Panc1 (cell line): ENCODE results near the gene CYB561D1. TPM values are rescaled to one million over a fixed set of nuclear protein-coding genes. Genes with fewer than 3 reads are reported as not detected.

Experiments
- ATAC-seq: fragments of 200-7000 bp; cut with Tn5 transposase; 2 replicates; pipeline ENCODE4 v1.9.1; 2020; ENCODE audit warnings: mild to moderate bottlenecking, moderate library complexity
- BruUV-seq: library from RNA; stranded (reverse); fragments of 400-500 nt; replicated peaks from 2 replicates; lab custom pipeline; 2021; lab: Mats Ljungman, UMichigan
- CTCF ChIA-PET: fragments of 300-600 bp; sonication (Branson Sonifier 250); formaldehyde crosslinking; loops from one replicate; lab custom pipeline; 2022; ENCODE audit warnings: antibody characterized with exemption; lab: Charles Lee
- POLR2A ChIA-PET: fragments of 300-600 bp; sonication (Branson Sonifier 250); formaldehyde crosslinking; loops from one replicate; lab custom pipeline; 2022; ENCODE audit warnings: antibody characterized with exemption; lab: Charles Lee
- DNase-seq: peaks from one replicate; pipeline ENCODE4 v3.0.0-alpha.2; 2010; ENCODE audit warnings: low read depth, low spot score
- H3K27ac ChIP-seq: 2 replicates; pipeline ENCODE4 v1.5.1; 2011; ENCODE audit warnings: mild to moderate bottlenecking, low read length, inconsistent platforms
- H3K27me3 ChIP-seq: fragments of 200-500 bp; sonication (Bioruptor generic); 2 replicates; pipeline ENCODE4 v1.6.0; 2014; ENCODE audit warnings: low read length, inconsistent platforms; ENCODE audit not compliant: control insufficient read depth, insufficient read depth
- H3K36me3 ChIP-seq: fragments of 200-500 bp; sonication (Bioruptor generic); 2 replicates; pipeline ENCODE4 v1.5.1; 2014; ENCODE audit warnings: inconsistent platforms, mild to moderate bottlenecking, low read length, moderate library complexity; ENCODE audit not compliant: control insufficient read depth, insufficient read depth
- H3K4me1 ChIP-seq: 2 replicates; pipeline ENCODE4 v1.5.1; 2011; ENCODE audit warnings: inconsistent platforms, mild to moderate bottlenecking, low read length, moderate library complexity; ENCODE audit not compliant: control insufficient read depth, insufficient read depth
- H3K4me3 ChIP-seq, 2 experiments: 2 replicates each; pipeline ENCODE4 v1.5.1; 2011 to 2012; ENCODE audit warnings: low read depth in 2 of 2, low read length in 2 of 2, mild to moderate bottlenecking in 2 of 2, inconsistent platforms in 1 of 2, moderate library complexity in 1 of 2
- H3K9me3 ChIP-seq: fragments of 200-500 bp; sonication (Bioruptor generic); 2 replicates; pipeline ENCODE4 v1.5.1; 2014; ENCODE audit warnings: low read depth, mild to moderate bottlenecking, inconsistent platforms, low read length, moderate library complexity; ENCODE audit not compliant: control insufficient read depth, insufficient read depth
- CTCF ChIP-seq: fragments of 450-650 bp; IDR thresholded peaks from 2 replicates; pipeline ENCODE4 v1.5.1; 2017; ENCODE audit warnings: mild to moderate bottlenecking
- POLR2AphosphoS5 ChIP-seq: IDR thresholded peaks from 2 replicates; pipeline ENCODE4 v1.6.1; 2012; ENCODE audit warnings: mild to moderate bottlenecking, low read depth, low read length, moderate library complexity
- REST ChIP-seq, 2 experiments: IDR thresholded peaks; 2 replicates each; pipeline ENCODE4 v1.6.1; 2011 to 2012; ENCODE audit warnings: low read depth in 2 of 2, control low read depth in 1 of 2, low read length in 1 of 2, mild to moderate bottlenecking in 1 of 2, moderate library complexity in 1 of 2; ENCODE audit not compliant: insufficient read depth in 1 of 2
- SIN3A ChIP-seq: IDR thresholded peaks from 2 replicates; pipeline ENCODE4 v1.6.1; 2012; ENCODE audit warnings: low read depth, mild to moderate bottlenecking, low read length, moderate library complexity, borderline replicate concordance; ENCODE audit not compliant: insufficient read depth
- TCF7L2 ChIP-seq: IDR thresholded peaks from 2 replicates; pipeline ENCODE4 v1.6.1; 2011; ENCODE audit warnings: mild to moderate bottlenecking, low read depth, low read length, inconsistent platforms
- in situ Hi-C: cut with HindIII; loops from 2 replicates; pipeline ENCODE4 v1.10.0; 2016; ENCODE audit warnings: low sequenced_read_pairs, low pct_unique_long_range_greater_than_20kb
- intact Hi-C: fragments of 100-400 bp; cut with micrococcal nuclease; formaldehyde crosslinking; loops from one replicate; pipeline ENCODE4 v1.10.0; 2022; ENCODE audit not compliant: unreplicated experiment
- total RNA-seq: library from RNA; stranded (reverse); gene quantifications from one replicate; pipeline ENCODE4 v1.2.1, GENCODE V29; 2021; ENCODE audit not compliant: unreplicated experiment

Gene CYB561D1
- total RNA-seq, 1 experiment from 2014 or later: 4.5 TPM

GRCh38 chr1:109514846-109515245 is 21.0 kb downstream of the CYB561D1 start:
- H3K4me3 ChIP-seq: no peak overlapping the region
- no peak for ATAC-seq
- intact Hi-C loops: no loop called here
- no peak overlapping the region for H3K27ac ChIP-seq
- no peaks in the 10 kb centered on the region for H3K36me3 ChIP-seq
- POLR2A ChIA-PET: interaction anchor here (0.5 to 0.6 kb wide), 2 partner anchors 53 to 556 kb away, joined by 3 to 9 read pairs; no protein-coding TSS in a partner anchor
- CTCF ChIA-PET: no interaction called here
- H3K4me1 ChIP-seq: no peaks in the 10 kb centered on the region
- BruUV-seq: no TSS peak
- no peaks in the 10 kb centered on the region for H3K9me3 ChIP-seq
- H3K27me3 ChIP-seq: no peaks in the 10 kb centered on the region
- in situ Hi-C loops: no loop called here
- TF ChIP-seq CTCF: no peak
- TF ChIP-seq REST (IDR thresholded peaks at IDR 0.05; ENCODE audit: insufficient read depth in 1 of 2, low read depth in 2 of 2, low read length in 1 of 2): no peak
- TF ChIP-seq POLR2AphosphoS5: no peak
- TF ChIP-seq SIN3A: no peak
- TF ChIP-seq TCF7L2: no peak
- DNase-seq: no peak

DNA sequence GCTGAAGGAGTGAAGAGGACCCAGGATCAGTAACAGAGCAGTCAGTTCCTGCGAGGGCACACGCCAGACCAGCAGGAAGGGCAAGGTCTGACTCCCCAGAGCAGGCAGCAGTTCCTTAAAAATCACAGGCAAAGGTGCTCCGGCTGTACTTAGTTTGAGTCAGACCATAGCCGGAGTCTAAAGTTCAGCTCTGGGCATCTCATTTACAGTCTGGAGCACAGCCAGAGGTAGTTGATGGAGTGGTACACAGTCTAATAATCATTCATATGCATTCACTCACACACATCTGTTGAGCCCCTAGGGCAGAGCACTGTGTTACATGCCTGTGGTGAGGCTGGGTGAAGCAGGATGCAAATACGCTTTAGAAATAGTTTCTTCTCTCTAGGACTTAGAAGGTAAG is 23.0 kb downstream of the CYB561D1 start:
- no peaks in the 10 kb centered on the region for H3K4me1 ChIP-seq
- no peak for DNase-seq
- ChIA-PET CTCF (interaction anchor here (0.6 kb wide), 1 partner anchor 16 kb away, joined by 4 read pairs; no protein-coding TSS in a partner anchor), POLR2A (no interaction called here)
- BruUV-seq: no TSS peak
- H3K27me3 ChIP-seq: no peaks in the 10 kb centered on the region; the same call in 1 of the 2 replicates
- no peaks in the 10 kb centered on the region for H3K9me3 ChIP-seq
- ATAC-seq: no peak
- in situ Hi-C loops: no loop called here
- no peak for TF ChIP-seq REST (IDR thresholded peaks at IDR 0.05; ENCODE audit: insufficient read depth in 1 of 2, low read depth in 2 of 2, low read length in 1 of 2)
- no peak for TF ChIP-seq TCF7L2
- no peak for TF ChIP-seq POLR2AphosphoS5
- intact Hi-C loops: no loop called here
- H3K36me3 ChIP-seq: no peaks in the 10 kb centered on the region
- no peak overlapping the region for H3K27ac ChIP-seq
- no peak overlapping the region for H3K4me3 ChIP-seq
